ENCODE data around the gene C16orf89.

C16orf89 gene

GRCh38 chr16:5028950-5029475, 36.7 kb downstream of the C16orf89 start:
- DNase-seq (ENCODE audit: low spot score): no peak

GRCh38 chr16:5027575-5028235, 38.1 kb downstream of the C16orf89 start:
- DNase-seq (ENCODE audit: low spot score): no peak

- DNase-seq (ENCODE audit: low spot score): no peak
Measured at GRCh38 chr16:5027086-5027485, 38.7 kb downstream of the C16orf89 start.

- no peak for DNase-seq (ENCODE audit: low spot score)
Measured at GRCh38 chr16:5026664-5027063, 39.1 kb downstream of the C16orf89 start.

- DNase-seq (ENCODE audit: low spot score): no peak
Measured at GRCh38 chr16:5025171-5025632, 40.6 kb downstream of the C16orf89 start.

- peak; percentile 8 for DNase-seq (ENCODE audit: low spot score)
Measured at GRCh38 chr16:5024632-5025031, 41.1 kb downstream of the C16orf89 start.

GRCh38 chr16:5022521-5022920, 43.2 kb downstream of the C16orf89 start:
- DNase-seq (ENCODE audit: low spot score): no peak

GRCh38 chr16:5020551-5020950, 45.2 kb downstream of the C16orf89 start:
- DNase-seq (ENCODE audit: low spot score): no peak

GRCh38 chr16:5019775-5020174, 46.0 kb downstream of the C16orf89 start:
- no peak for DNase-seq (ENCODE audit: low spot score)

- no peak for DNase-seq (ENCODE audit: low spot score)
Measured at GRCh38 chr16:5018793-5019192, 47.0 kb downstream of the C16orf89 start.

GRCh38 chr16:5017678-5017969, 48.1 kb downstream of the C16orf89 start:
- no peak for DNase-seq (ENCODE audit: low spot score)

GRCh38 chr16:5016967-5017677, 48.6 kb downstream of the C16orf89 start:
- DNase-seq (ENCODE audit: low spot score): no peak

- no peak for DNase-seq (ENCODE audit: low spot score)
Measured at GRCh38 chr16:5015887-5016286, 49.9 kb downstream of the C16orf89 start.

- DNase-seq (ENCODE audit: low spot score): no peak
Measured at GRCh38 chr16:5015351-5015750, 50.4 kb downstream of the C16orf89 start.

GRCh38 chr16:5012887-5013286, 52.9 kb downstream of the C16orf89 start:
- DNase-seq (ENCODE audit: low spot score): no peak

- no peak for DNase-seq (ENCODE audit: low spot score)
Measured at GRCh38 chr16:5011637-5012036, 54.1 kb downstream of the C16orf89 start.

GRCh38 chr16:5010576-5011329, 55.0 kb downstream of the C16orf89 start:
- no peak for DNase-seq (ENCODE audit: low spot score)

- DNase-seq (ENCODE audit: low spot score): no peak
Measured at GRCh38 chr16:5008311-5008731, 57.4 kb downstream of the C16orf89 start.

GRCh38 chr16:5007256-5007655, 58.5 kb downstream of the C16orf89 start:
- no peak for DNase-seq (ENCODE audit: low spot score)

- DNase-seq (ENCODE audit: low spot score): no peak
Measured at GRCh38 chr16:5006348-5007193, 59.2 kb downstream of the C16orf89 start.

- no peak for DNase-seq (ENCODE audit: low spot score)
Measured at GRCh38 chr16:5005916-5006315, 59.8 kb downstream of the C16orf89 start.

- DNase-seq (ENCODE audit: low spot score): no peak
Measured at GRCh38 chr16:5004311-5004710, 61.4 kb downstream of the C16orf89 start.

All from activated CD4-positive, alpha-beta T cell treated with anti-CD3 and anti-CD28 coated beads, Interleukin-2, Interleukin-4, amounts not matched to agents 100 ng/mL and 50 ng/mL, durations not matched to agents 16 hours and 8 hours (primary cell).